Measurements from ENCODE around the gene MGAT4A.

- TF ChIP-seq CTCF (IDR thresholded peaks at IDR 0.05 in 4 of 5, conservative IDR thresholded peaks at IDR 0.05 in 1 of 5) (no peak), POLR2A (IDR thresholded peaks at IDR 0.05) (no peak)
Measured at GRCh38 chr2:98776136-98776535, 45.2 kb upstream of the MGAT4A start.

Measured in gastrocnemius medialis (tissue), 4 donors.